ENCODE data around the gene TNIP3. TPM values are rescaled to one million over a fixed set of nuclear protein-coding genes. Genes with fewer than 3 reads are reported as not detected.

Gene TNIP3
- total RNA-seq, 1 donor from 2014 or later, result 0.47 TPM

DNA sequence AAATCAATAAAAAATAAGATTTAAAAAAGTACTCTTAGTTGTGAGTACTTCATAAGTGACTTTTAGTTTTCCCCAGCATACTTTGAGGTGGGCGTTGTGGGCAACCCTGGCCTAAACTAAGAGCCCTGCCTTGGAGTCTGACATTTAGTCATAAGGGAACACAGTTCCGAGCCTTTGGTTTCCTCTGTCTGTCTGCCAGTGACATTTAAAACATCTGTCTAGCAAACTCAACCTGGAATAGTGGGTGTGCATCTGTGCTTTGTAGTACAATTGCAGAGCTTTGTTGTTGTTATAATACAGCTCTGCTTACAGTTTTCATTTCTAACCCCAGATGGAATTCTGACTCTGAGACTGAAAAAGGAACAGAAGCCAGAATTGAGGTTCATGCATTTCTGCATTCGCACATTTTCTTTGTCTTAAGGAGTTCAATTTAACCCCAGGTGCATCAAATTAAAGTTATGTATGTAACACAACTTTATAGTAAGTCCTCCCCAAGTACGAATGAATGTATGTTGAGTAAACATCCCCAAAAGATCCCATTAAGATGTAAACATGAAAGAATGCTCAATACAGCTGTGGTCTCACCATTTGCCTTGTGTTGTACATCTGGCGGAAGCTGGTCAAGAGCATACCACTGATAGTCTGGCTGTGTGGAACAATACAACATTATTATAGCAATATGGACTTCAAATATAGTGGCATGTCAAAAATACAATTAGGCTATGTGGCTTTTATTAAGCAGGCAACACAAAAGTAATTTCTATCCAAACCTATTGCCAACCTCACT, 25.9 kb downstream of the TNIP3 start:
- DNase-seq, result no peak

DNA sequence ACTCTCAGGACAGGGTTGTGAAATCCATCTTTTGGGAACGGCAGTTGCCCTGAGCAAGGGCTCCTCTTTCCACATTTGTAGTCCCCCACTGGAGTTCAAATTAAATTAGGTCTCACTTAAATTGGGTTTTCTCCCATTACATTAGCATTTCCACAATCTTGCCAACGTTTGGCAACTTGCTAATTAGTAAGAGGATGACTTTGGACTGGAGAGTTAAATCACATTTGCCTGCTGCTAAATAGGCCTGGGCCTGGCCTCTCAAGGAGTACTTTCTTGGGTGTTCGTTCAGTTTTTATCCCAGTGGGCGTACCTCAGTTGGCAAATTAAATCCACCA, 33.8 kb downstream of the TNIP3 start:
- no peak for DNase-seq

DNA sequence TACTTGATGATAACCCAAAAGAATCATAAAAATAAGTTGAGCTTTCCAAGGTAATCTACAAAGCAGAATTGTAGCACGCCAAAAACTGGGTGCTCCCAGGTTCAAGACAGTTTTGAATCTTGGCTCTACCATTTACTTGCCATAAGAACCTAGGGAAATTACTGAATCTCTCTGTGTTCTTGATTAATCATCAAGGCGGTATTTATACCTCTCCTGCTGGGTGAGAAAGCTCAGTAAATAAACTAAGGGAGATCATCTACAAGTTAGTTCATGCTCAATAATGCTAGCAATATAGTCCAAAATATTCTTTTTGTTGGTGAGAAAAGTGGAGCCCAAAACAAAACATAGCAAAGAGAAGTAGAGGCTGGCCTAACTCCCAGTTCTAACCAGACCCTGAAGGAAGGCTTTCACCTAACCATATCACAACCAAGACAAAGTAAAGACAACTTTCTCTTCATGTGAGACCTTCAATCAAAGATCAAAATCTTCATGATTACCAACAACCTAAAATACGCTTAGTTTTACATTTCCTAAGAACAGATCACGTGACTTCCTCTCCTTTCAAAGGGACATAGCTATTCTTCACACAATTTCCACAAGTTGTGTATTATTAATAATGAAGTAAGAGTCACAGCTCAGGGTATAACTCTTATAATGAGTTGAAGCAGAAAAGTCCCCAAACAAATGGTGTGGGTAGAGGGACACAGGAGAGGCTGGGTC, 34.4 kb downstream of the TNIP3 start:
- no peak for DNase-seq

DNA sequence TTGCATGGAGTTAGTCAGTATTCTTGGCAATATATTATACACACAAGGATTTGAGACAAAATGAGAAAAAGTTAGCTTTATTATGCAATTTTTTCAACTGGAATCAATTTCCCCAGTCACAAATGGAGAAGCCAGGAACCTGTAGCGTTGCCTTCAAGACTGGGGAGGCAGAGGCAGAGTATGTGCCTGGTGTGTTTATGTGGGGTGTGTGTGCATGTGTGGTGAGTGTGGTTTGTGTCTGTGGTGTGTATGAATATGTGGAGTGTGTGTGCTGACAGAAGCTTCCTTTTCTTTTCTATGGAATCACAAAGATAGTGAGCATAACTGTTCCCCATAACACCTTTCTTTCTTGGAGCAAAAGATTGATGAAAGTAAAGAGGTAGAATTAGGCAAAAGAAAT, 37.0 kb downstream of the TNIP3 start:
- DNase-seq, result no peak

DNA sequence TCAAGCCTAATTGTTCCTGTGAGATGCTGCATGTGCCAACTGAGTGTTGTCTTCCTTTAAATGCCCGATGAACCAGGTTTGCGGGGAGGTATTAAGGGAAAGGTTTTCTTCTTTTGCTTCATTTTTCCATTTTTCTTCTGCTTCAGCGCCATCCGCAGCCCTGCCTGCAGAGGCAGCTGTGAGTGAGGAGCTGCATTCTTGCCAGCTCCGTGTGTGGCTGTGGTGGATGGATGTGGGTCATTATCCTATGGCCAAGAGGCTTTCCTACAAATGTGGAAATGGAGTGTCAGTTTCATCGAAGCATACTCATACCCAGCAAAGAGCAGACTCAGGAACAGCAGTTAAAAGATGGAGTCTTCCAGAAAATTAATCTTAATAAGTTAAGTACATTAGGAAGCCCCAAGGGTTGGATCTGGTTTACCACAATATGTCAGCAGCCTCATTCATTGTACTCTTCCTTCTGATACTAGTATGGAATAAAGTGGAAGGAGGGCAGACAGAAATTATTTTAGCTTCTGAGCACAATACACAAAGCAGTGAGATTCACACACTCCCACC, 37.6 kb downstream of the TNIP3 start:
- no peak for DNase-seq

DNA sequence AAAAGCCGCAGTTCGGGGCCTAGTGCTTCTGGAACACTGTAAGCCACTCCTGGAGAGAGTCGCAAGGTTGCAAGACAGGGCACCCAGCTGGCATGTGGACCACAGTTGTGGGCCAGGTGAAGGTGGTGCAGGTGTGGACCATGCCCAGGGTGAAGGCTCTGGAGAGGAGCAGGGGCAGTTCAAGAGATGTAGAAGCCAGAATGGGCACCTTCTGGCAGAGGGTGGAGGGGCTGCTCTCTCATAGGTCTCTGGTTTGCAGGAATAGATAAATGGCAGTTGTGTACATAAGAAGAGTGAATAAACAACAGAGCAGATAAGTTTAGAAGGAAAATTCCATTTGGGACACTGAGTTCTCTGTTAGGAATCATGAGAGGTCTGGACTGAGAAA, 38.6 kb downstream of the TNIP3 start:
- DNase-seq, result no peak

DNA sequence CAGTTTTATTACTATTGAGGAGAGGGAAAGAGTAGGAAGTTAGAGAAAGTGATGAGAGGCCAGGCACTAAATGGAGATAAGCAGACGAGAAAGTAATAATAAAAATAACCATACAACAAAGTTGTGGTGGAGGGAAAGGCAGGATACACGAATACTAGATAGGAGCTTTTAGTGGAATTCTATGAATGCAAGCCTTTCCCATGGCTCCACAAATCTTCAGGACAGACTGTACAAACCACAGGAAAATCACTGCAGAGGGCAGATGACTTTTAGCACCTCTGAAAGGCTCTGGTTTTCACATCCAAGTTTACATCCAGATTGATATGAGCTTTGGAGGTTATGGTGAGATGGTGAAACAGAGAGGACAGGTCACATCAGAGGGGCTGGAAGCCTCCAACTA, 41.5 kb downstream of the TNIP3 start:
- DNase-seq, result no peak

DNA sequence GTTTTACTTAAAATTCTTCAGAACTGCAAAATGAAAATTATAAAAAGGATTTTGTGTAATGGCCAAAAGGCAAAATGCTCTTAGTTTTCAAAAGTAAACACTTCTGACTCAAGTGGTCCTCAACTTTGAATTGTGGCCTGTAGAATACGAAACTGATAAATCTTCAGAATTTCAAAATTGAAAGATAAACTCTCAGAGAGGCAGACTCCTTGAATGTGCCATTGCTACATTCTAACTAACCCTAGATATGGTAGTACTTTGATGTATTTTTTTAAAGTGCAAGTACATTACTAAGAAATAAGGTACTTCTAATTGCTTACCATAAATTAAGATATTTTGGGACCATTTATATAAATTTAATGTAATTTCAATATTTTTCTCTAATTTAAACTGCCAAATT, 44.4 kb downstream of the TNIP3 start:
- no peak for DNase-seq

DNA sequence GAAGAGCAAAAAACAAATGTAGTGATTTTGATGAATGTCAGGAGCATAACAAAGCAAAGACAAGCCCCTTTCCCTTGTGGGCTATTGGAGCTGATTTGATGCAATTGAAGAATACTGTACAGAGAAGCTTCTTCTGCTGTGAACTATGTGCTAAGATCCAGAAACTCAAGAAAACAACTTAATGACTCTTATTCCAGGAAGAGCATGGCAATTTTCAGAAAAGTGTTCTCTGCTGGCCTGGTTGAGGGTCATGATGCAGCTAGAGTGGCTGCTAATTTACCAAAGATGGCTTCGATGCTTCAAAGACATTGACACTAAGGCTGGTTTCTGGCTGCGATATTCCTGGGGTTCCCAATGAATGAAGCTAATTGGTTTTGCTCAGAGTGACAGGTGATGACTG, 45.8 kb downstream of the TNIP3 start:
- no peak for DNase-seq

DNA sequence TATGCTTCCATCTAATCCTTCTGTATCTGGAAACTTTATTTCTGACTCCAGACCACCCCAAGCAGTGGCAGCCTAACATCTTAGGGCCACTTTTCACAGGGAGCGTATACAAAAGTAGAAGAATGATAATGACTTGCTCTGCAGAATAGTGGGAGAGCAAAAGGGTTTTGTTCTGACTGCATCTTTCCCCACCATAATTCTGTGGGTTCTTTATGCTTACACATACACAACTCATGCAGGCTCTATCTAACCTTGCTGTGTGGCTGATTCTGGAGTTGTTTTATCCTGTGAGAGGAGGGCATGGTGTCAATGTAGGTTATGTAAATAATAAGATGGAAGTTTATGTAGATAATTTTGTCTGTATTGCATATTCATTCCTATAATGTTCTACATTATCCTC, 49.4 kb downstream of the TNIP3 start:
- no peak for DNase-seq

DNA sequence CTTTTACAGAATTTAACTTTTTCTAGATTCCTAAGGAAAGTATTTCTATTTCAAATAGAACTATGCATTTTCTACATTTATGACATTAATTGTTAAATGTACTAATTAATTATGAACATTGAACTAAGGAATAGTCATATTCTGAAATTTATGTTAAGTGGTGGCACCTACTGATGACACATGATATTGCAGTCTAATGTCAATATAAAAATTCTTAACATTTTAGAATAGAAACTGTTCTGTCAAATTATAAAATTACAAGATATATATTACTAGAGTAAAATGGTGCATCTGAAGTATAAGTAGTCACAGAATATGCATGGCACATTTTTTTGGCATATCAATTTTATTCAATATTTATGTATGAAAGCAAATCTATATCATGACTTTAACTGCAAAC, 51.6 kb downstream of the TNIP3 start:
- DNase-seq, result no peak

DNA sequence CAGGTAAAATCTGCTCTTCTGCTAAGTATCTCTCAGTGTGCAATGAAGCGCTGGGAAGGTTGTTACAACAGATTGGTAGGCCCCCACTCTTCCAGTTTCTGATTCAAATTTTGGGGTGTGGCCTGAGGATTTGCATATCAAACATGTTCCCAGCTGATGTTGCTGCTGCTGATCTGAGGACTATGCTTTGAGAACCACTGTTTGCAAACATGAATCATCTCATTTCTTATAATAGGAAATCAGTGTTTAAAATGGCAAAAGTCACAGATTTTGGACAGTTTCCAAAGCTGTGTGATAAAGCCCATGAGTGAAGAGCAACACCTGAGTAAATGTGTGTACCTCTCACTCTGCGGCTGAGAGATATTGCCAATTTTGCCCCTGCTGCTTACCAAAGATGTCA, 55.6 kb downstream of the TNIP3 start:
- no peak for DNase-seq

DNA sequence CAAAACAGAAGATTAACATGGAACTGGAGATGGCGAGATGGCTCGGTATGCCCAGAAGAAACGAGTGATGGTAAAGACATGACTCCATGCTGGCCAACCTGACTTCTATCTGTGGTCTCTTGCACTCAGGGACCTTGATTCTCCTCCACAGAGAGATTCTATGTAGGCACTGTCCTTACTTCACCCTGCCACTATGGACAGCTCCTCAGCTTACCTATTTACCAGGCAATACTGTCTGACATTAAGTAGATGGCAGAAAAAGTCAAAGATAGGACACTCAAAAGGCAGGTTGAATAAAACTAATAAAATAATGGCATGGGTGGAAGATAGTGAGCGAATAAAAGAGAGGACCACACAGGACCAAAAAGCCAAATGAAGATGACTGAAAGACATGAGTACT, 56.6 kb downstream of the TNIP3 start:
- DNase-seq, result no peak

DNA sequence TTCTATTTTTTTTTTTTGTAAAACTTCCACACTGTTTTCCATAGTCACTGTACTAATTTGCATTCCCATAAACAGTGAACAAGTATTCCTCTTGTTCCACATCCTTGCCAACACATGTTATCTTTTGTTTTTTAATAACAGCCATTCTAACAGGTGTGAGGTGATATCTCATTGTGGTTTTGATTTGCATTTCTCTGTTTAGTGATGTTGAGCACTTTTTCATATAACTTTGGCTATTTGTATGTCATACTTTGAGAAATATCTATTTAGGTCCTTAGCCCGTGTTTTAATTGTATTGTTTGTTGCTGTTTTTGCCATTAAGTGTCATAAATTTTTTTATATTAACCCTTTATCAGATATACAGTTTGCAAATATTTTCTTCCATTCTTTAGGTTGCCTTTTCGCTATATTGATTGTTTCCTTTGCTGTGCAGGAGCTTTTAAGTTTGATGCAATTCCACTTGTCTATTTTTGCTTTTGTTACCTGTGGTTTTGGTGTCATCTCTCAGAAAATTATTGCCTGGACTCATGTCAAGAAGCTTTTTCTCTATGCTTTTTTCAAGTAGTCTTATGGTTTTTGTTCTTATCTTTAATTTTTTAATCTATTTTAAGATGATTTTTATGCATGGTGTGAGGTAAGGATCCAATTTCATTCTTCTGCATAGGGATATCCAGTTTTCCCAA, 63.9 kb downstream of the TNIP3 start:
- no peak for DNase-seq

DNA sequence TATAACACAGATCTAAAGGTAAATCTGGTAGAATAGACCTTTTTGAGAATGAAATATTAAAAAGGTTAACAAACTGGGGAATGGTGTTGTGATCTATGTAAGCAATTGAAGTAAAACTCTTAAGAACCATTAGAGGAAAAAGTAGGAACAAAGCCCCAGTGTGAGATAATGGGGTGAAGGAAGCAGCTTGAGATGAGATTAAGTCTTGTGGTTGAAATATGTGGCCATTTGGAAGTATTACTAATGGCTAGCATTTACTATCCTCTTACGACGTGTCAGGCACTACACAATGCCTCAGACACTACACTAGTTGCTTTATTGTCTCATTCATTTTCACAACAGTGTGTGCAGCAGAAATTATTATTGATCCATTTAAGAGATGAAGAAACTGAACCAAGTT, 65.9 kb downstream of the TNIP3 start:
- no peak for DNase-seq

DNA sequence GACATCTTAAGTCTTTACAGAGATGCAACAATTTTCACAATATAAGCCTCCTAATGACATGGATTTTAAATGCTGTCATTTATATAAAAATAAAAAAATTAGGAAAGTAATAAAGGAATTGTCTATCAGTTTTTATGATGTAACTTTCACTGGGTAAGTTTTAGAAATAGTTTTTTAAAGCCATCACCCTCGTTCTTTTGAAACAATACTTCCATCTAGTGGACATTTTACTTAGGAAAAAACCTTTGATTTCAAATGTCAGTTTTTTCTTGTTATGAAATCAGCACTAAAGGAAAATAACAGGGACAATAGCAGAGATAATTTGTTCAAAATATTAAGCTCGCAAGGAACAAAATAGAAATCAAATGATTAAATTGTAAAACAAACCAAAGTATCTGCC, 67.5 kb downstream of the TNIP3 start:
- DNase-seq, result no peak

DNA sequence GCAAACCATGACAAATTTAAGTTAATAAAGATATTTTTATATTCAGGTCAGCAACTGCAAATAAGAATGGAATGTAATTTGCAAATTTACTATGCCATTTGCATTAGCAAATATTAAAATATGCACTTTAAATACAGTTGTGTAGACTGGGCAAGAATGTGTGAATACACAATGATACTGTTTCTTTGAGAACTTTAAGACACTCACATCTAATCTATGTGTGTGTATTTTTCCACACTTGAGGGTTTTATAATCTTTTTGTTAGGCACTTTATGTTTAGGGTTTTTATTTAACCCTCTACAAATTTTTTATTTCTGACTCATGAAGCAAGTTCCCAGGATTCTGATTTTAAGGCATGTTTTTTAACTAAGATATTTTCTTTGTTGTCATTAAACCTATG, 67.9 kb downstream of the TNIP3 start:
- DNase-seq, result no peak

DNA sequence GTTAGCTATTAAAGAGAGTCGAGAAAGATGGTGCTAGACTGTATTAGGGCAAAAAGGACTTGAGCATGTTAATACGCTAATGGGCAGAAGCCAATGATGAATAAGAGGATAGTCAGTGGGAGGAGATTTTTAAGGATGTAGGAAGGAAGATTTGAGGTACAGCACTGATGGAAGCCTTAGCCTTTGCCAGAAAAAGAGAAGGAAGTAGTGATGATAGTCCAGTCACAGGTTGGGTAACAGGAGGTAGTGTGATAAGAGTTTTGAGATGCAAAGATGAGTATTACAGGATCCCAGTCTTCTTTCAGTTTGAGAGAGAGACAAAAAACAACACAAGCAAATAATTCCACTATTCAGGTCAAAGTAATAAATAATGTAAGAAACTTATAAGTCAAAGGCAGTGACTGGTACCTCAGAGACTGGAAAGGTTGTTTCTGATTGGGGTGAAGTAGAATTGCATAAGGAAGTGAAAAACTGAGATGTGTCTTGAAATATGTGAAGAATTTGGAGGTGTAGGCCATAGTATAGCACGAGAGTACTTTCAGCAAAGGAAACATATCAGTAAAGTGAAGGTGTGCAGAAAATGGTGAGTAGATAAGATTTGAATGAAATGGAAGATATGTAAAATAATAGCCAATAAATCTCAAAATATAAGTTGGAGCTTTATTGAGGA, 69.7 kb downstream of the TNIP3 start:
- DNase-seq, result no peak

DNA sequence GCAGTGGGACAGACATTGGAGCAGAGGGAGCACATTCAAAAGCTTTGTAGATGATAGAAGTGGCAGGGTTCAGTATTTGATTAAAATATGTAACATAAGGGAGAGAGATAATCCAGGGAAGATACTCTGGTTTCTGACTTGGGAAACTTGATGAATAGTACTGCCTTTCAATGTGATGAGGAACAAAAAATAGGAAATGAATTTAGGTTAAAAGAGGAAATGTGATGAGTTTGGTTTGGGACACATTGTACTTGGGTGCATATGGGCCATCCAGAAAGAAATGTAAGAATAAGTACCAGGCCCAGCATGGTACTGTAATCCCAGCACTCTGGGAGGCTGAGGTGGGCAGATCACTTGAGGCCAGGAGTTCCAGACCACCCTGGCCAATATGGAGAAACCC, 70.9 kb downstream of the TNIP3 start:
- no peak for DNase-seq

DNA sequence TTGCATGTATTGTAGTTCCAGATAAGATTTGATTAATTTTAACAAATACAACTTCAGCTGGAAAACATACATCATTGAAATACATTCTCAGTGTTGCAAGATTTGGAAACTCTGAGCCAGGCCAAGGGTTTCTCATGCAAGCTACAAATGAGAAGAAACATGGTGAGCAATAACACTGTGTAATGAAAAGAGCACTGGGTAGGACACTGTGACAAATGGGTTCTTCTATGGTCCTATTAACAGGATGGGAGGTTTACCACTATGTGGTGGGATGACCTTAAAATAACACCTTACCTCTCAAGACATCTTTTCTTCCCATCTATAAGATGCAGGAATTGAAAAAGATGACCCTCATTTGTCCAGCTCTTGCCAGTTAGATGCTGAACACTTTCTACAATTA, 72.2 kb downstream of the TNIP3 start:
- no peak for DNase-seq

DNA sequence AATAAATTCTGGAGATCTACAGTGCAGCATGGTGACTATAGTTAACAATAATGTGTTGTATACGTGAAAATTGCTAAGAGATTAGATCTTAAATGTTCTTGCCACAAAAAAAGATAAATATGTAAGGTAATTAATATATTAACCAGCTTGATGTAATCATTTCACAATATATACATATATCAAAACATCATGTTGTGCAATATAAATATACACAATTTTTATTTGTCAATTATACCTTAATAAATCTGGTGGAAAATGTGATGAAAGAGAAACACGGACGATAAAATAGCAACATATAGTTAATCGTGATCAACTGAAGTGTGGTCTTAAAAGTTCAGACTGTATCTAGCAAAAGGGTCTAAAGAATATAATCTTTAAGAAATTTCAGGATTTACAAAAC, 75.3 kb downstream of the TNIP3 start:
- no peak for DNase-seq

Measured in occipital lobe (tissue), 2 donors.